Measurements from ENCODE around the gene TCEANC. TPM values are rescaled to one million over a fixed set of nuclear protein-coding genes. Genes with fewer than 3 reads are reported as not detected.

Gene TCEANC
- polyA plus RNA-seq, 2 of the 4 experiments (the other 2 are of a cell fraction), result 0.81 to 2.7 TPM

- Histone ChIP-seq H3K4me2 (no peak overlapping the region), H3K27ac (no peak overlapping the region), H3K9me3 (no peaks in the 10 kb centered on the region), H3K4me1 (peaks cover 11% of the 10 kb centered on the region; the same call in 2 of the 3 replicates), H3K4me3 (no peak overlapping the region)
- ATAC-seq (no peak), FAIRE-seq (no peak), DNase-seq (ENCODE audit: low read depth in 1 of 2, low spot score in 1 of 2) (no peak)
- WGBS (ENCODE audit: missing lambda C conversion rate), result 87% methylated on average over 3 of the region's 3 CpGs
- ChIA-PET CTCF (interaction anchor here (1.0 to 1.1 kb wide), 2 partner anchors 20 to 144 kb away, joined by 3 to 4 read pairs; no protein-coding TSS in a partner anchor), POLR2A (no interaction called here)
- TF ChIP-seq HOXA7 (CRISPR knock-in tag; IDR thresholded peaks at IDR 0.05) (no peak), NFE2L2 (conservative IDR thresholded peaks at IDR 0.05; ENCODE audit: low read length) (no peak), ZNF302 (CRISPR knock-in tag; IDR thresholded peaks at IDR 0.05) (no peak), CHD4 (IDR thresholded peaks at IDR 0.05; ENCODE audit: borderline replicate concordance) (no peak), CTCF (IDR thresholded peaks at IDR 0.05) (no peak), TP53 (CRISPR knock-in tag; IDR thresholded peaks at IDR 0.05) (no peak), EHMT2 (IDR thresholded peaks at IDR 0.05; ENCODE audit: low read depth) (no peak), USF2 (IDR thresholded peaks at IDR 0.05) (no peak), SMC3 (IDR thresholded peaks at IDR 0.05) (no peak), PBX3 (IDR thresholded peaks at IDR 0.05) (no peak), CHD2 (IDR thresholded peaks at IDR 0.05; ENCODE audit: low read length, partially characterized antibody) (no peak), KDM1A (IDR thresholded peaks at IDR 0.05; ENCODE audit: low read depth) (no peak), BHLHE40 (IDR thresholded peaks at IDR 0.05; ENCODE audit: low read depth, low read length) (no peak), JUN (IDR thresholded peaks at IDR 0.05) (no peak)
Measured at GRCh38 chrX:13651150-13651549, 1.8 kb upstream of the TCEANC start.

- ATAC-seq, result peak; percentile 8 to 9; a peak in 2 of 6 replicates
- WGBS (ENCODE audit: missing lambda C conversion rate), result 13% methylated on average over 7 of the region's 7 CpGs
- peak overlapping the region; percentile 78 to 88 for H3K27ac ChIP-seq
- FAIRE-seq, result peak; percentile 72
- peaks cover 11% of the 10 kb centered on the region; the same call in 2 of the 3 replicates for H3K4me1 ChIP-seq
- TF ChIP-seq USF2 (IDR thresholded peaks at IDR 0.05), result 0 out of 2 replicates have a peak, but pooled peaks have one; percentile 13
- no peak for TF ChIP-seq CHD2 (IDR thresholded peaks at IDR 0.05; ENCODE audit: low read length, partially characterized antibody)
- no peak for TF ChIP-seq ESRRA (IDR thresholded peaks at IDR 0.05; ENCODE audit: borderline replicate concordance, low read length)
- no peak for TF ChIP-seq FOSL2 (IDR thresholded peaks at IDR 0.05)
- TF ChIP-seq FOSL2 (CRISPR knock-in tag; IDR thresholded peaks at IDR 0.05), result 0 out of 2 replicates have a peak, but pooled peaks have one; percentile 6
- CTCF ChIA-PET, result no interaction called here
- no peaks in the 10 kb centered on the region for H3K9me3 ChIP-seq
- POLR2A ChIA-PET, result interaction anchor here (0.8 to 1.6 kb wide), 3 partner anchors 17 to 82 kb away, joined by 3 to 6 read pairs (median 6); partner anchors contain the start of genes OFD1, RAB9A and TRAPPC2
- peak overlapping the region; percentile 52 for H3K4me3 ChIP-seq
- peak; percentile 14 to 41 for DNase-seq (ENCODE audit: low read depth in 1 of 2, low spot score in 1 of 2)
- peak overlapping the region; percentile 82 for H3K4me2 ChIP-seq
Measured at GRCh38 chrX:13652287-13652793, 601 bp upstream of the TCEANC start.

- ChIA-PET CTCF (interaction anchor here (1.3 kb wide), 1 partner anchor 8 kb away, joined by 7 read pairs; no protein-coding TSS in a partner anchor), POLR2A (interaction anchor here (1.0 to 1.6 kb wide), 3 partner anchors 15 to 375 kb away, joined by 5 to 6 read pairs (median 6); partner anchors contain the start of genes GEMIN8, OFD1 and TRAPPC2)
- peak overlapping the region; percentile 58 for H3K4me3 ChIP-seq
- no peak for TF ChIP-seq ESRRA (IDR thresholded peaks at IDR 0.05; ENCODE audit: borderline replicate concordance, low read length)
- no peak for TF ChIP-seq REST (IDR thresholded peaks at IDR 0.05)
- no peak for TF ChIP-seq RAD21 (conservative IDR thresholded peaks at IDR 0.05 in 1 of 2, IDR thresholded peaks at IDR 0.05 in 1 of 2)
- TF ChIP-seq NPAS2 (CRISPR knock-in tag; IDR thresholded peaks at IDR 0.05; ENCODE audit: borderline replicate concordance), result no peak
- TF ChIP-seq BHLHE40 (IDR thresholded peaks at IDR 0.05; ENCODE audit: low read depth, low read length), result no peak
- no peak for TF ChIP-seq RARB (CRISPR knock-in tag; IDR thresholded peaks at IDR 0.05)
- TF ChIP-seq CBX8 (IDR thresholded peaks at IDR 0.05), result no peak
- no peak for TF ChIP-seq ELK1 (IDR thresholded peaks at IDR 0.05; ENCODE audit: low read depth, low read length)
Measured at GRCh38 chrX:13654116-13654515, 1.2 kb downstream of the TCEANC start.

More at GRCh38 chrX:13654116-13654515, 1.2 kb downstream of the TCEANC start:
- Histone ChIP-seq H3K27ac (peak overlapping the region; percentile 89 to 92), H3K9me3 (no peaks in the 10 kb centered on the region), H3K4me2 (peak overlapping the region; percentile 80), H3K4me1 (peaks cover 11% of the 10 kb centered on the region; the same call in 2 of the 3 replicates)
- FAIRE-seq (no peak), DNase-seq (ENCODE audit: low read depth in 1 of 2, low spot score in 1 of 2) (no peak), ATAC-seq (no peak)

Measured in A549 (cell line).